Mononuclear cell (primary cell): ENCODE results near the gene PSMD2. TPM values are rescaled to one million over a fixed set of nuclear protein-coding genes. Genes with fewer than 3 reads are reported as not detected.
"Not testable (repeated sequence)": the region's sequence is repeated elsewhere in the genome, so short reads cannot be mapped to it uniquely, and the experiment has no call there.

Experiments used
- H3K27me3 ChIP-seq: 2 replicates; pipeline ENCODE4 v1.6.0; 2011; ENCODE audit warnings: low read length, control low read depth; ENCODE audit not compliant: insufficient read depth
- H3K4me1 ChIP-seq: 2 replicates; pipeline ENCODE4 v1.5.1; 2011; ENCODE audit warnings: mild to moderate bottlenecking, low read length, control low read depth; ENCODE audit not compliant: insufficient read depth
- H3K4me3 ChIP-seq: 2 replicates; pipeline ENCODE4 v1.5.1; 2011; ENCODE audit warnings: mild to moderate bottlenecking, low read length, moderate library complexity
- H3K9me3 ChIP-seq: 2 replicates; pipeline ENCODE4 v1.5.1; 2011; ENCODE audit warnings: low read depth, mild to moderate bottlenecking, control low read depth, low read length
- total RNA-seq: library from RNA; depleted of rRNA; stranded (reverse); fragments of >200 nt; gene quantifications from one replicate; pipeline ENCODE4 v1.2.3, GENCODE V29; 2012

Gene PSMD2
- total RNA-seq, 1 donor = 119 TPM

GRCh38 chr3:184336547-184337398, 37.7 kb downstream of the PSMD2 start:
- Histone ChIP-seq H3K9me3 (no peaks in the 10 kb centered on the region), H3K4me3 (peak overlapping the region; percentile 54), H3K4me1 (peaks cover 19% of the 10 kb centered on the region), H3K27me3 (no peaks in the 10 kb centered on the region)

GRCh38 chr3:184337399-184337714, 38.3 kb downstream of the PSMD2 start, which contains the start of gene FAM131A:
FAM131A (plus strand) TSS chr3:184337600; CDS start chr3:184337631, 31 bp downstream.
- H3K4me1 ChIP-seq = peaks cover 19% of the 10 kb centered on the region
- no peaks in the 10 kb centered on the region for H3K9me3 ChIP-seq
- no peaks in the 10 kb centered on the region for H3K27me3 ChIP-seq
- H3K4me3 ChIP-seq = peak within 1 kb of the TSS; percentile 54

- Histone ChIP-seq H3K27me3 (no peaks in the 10 kb centered on the region), H3K9me3 (no peaks in the 10 kb centered on the region), H3K4me1 (peaks cover 19% of the 10 kb centered on the region), H3K4me3 (no peak overlapping the region)
These were observed 38.9 kb downstream of the PSMD2 start for GRCh38 chr3:184337981-184338380.

DNA sequence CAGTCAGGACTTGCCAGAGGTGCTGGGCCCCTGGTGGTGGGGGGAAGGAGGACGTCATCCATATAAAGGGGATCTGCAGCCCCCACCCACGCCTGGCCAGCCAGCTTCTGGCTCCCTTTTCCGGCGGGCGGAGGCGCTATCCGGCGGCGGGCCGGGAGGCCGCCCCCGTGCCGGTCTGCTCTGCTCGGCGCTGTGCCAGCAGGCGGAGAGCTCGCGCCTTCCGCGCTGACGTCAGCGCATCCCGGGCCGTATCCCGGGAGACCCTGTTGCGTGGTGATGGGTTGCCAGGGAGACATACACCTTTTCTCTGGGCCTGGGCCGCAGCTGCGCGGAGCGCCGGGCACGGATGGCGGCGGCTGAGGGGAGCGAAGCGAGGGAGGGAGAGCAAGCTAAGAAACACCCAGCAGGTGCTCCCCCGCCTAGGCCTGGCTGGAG, 39.5 kb downstream of the PSMD2 start:
- no peaks in the 10 kb centered on the region for H3K9me3 ChIP-seq

GRCh38 chr3:184339001-184339400, 40.0 kb downstream of the PSMD2 start:
- Histone ChIP-seq H3K4me3 (no peak overlapping the region), H3K27me3 (no peaks in the 10 kb centered on the region), H3K9me3 (no peaks in the 10 kb centered on the region), H3K4me1 (peaks cover 19% of the 10 kb centered on the region)

More for the DNA sequence above, 39.5 kb downstream of the PSMD2 start:
- H3K27me3 ChIP-seq = no peaks in the 10 kb centered on the region
- no peak overlapping the region for H3K4me3 ChIP-seq
- H3K4me1 ChIP-seq = peaks cover 19% of the 10 kb centered on the region

DNA sequence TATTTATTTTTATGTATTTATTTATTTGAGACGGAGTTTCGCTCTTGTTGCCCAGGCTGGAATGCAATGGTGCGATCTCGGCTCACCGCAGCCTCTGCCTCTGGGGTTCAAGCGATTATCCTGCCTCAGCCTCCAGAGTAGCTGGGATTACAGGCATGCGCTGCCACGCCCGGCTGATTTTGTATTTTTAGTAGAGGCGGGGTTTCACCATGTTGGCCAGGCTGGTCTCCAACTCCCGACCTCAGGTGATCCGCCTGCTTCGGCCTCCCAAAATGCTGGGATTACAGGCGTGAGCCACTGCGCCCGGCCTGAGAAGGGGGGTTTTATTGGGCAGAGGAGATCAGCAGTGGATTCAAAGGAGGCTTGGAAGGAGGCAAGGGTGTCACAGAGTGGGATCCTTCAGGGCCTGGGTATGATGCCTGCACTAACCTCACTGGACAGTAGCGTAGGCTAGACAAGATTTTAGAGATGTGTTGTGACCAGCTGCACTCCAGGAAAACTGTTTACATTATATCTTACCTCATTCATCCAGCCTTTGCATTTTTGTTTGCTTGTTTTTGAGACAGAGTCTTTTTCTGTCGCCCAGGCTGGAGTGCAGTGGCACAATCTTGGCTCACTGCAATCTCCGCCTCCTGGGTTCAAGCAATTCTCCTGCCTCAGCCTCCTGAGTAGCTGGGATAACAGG, 40.6 kb downstream of the PSMD2 start:
- H3K4me3 ChIP-seq, H3K27me3 ChIP-seq, H3K9me3 ChIP-seq: not testable (repeated sequence)
- H3K4me1 ChIP-seq = peaks cover 19% of the 10 kb centered on the region

- Histone ChIP-seq H3K9me3 (no peaks in the 10 kb centered on the region), H3K27me3 (no peaks in the 10 kb centered on the region), H3K4me1 (peaks cover 6% of the 10 kb centered on the region), H3K4me3 (no peak overlapping the region)
These were observed 42.9 kb downstream of the PSMD2 start for GRCh38 chr3:184341925-184342324.

DNA sequence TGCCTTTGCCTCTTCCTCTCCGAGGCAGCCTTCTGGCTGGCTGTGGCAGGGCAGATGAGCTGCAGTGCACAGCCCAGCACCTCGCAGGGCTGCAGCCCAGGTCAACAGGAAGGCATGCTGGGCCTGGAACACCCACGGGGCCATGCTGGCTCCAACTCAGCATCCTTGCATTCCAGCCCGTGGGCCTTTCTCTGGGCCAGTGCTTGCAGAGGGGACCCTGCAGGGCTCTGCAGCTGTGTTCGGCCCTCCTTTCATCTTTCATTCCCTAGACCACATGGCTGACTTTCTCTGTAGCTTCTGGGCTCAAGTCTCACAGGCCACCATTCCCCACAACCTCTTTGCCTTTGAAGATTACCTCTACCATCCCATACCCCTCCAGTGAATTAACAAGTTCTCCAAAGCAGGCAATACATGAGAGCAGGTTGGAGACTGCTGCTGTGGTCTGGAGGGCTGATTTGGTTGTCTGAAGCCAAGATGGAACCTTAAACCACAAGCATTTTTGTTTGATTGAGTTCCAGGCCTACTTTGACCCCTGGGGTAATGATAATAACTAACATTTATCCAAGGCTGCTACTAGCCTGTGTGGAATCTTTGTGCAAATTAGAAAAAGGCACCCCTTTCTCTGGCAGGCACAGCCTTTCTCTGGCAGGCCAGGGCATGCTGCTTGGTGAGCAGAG, 44.3 kb downstream of the PSMD2 start:
- Histone ChIP-seq H3K4me1 (no peaks in the 10 kb centered on the region), H3K27me3 (no peaks in the 10 kb centered on the region)

DNA sequence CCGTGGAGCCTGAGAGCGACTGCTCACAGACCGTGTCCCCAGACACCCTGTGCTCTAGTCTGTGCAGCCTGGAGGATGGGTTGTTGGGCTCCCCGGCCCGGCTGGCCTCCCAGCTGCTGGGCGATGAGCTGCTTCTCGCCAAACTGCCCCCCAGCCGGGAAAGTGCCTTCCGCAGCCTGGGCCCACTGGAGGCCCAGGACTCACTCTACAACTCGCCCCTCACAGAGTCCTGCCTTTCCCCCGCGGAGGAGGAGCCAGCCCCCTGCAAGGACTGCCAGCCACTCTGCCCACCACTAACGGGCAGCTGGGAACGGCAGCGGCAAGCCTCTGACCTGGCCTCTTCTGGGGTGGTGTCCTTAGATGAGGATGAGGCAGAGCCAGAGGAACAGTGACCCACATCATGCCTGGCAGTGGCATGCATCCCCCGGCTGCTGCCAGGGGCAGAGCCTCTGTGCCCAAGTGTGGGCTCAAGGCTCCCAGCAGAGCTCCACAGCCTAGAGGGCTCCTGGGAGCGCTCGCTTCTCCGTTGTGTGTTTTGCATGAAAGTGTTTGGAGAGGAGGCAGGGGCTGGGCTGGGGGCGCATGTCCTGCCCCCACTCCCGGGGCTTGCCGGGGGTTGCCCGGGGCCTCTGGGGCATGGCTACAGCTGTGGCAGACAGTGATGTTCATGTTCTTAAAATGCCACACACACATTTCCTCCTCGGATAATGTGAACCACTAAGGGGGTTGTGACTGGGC, 45.7 kb downstream of the PSMD2 start:
- no peaks in the 10 kb centered on the region for H3K9me3 ChIP-seq
- H3K27me3 ChIP-seq = no peaks in the 10 kb centered on the region
- H3K4me1 ChIP-seq = no peaks in the 10 kb centered on the region
- H3K4me3 ChIP-seq = no peak overlapping the region

More for the DNA sequence above, 44.3 kb downstream of the PSMD2 start:
- Histone ChIP-seq H3K9me3 (no peaks in the 10 kb centered on the region), H3K4me3 (no peak overlapping the region)

DNA sequence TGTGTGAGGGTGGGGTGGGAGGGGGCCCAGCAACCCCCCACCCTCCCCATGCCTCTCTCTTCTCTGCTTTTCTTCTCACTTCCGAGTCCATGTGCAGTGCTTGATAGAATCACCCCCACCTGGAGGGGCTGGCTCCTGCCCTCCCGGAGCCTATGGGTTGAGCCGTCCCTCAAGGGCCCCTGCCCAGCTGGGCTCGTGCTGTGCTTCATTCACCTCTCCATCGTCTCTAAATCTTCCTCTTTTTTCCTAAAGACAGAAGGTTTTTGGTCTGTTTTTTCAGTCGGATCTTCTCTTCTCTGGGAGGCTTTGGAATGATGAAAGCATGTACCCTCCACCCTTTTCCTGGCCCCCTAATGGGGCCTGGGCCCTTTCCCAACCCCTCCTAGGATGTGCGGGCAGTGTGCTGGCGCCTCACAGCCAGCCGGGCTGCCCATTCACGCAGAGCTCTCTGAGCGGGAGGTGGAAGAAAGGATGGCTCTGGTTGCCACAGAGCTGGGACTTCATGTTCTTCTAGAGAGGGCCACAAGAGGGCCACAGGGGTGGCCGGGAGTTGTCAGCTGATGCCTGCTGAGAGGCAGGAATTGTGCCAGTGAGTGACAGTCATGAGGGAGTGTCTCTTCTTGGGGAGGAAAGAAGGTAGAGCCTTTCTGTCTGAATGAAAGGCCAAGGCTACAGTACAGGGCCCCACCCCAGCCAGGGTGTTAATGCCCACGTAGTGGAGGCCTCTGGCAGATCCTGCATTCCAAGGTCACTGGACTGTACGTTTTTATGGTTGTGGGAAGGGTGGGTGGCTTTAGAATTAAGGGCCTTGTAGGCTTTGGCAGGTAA, 46.5 kb downstream of the PSMD2 start:
- Histone ChIP-seq H3K27me3 (no peaks in the 10 kb centered on the region), H3K9me3 (no peaks in the 10 kb centered on the region), H3K4me3 (no peak overlapping the region), H3K4me1 (no peaks in the 10 kb centered on the region)

- H3K4me3 ChIP-seq = no peak overlapping the region
- H3K4me1 ChIP-seq = no peaks in the 10 kb centered on the region
- no peaks in the 10 kb centered on the region for H3K27me3 ChIP-seq
- H3K9me3 ChIP-seq = no peaks in the 10 kb centered on the region
These were observed 47.6 kb downstream of the PSMD2 start for GRCh38 chr3:184346480-184347190.

- H3K27me3 ChIP-seq = no peaks in the 10 kb centered on the region
- no peaks in the 10 kb centered on the region for H3K4me1 ChIP-seq
- no peaks in the 10 kb centered on the region for H3K9me3 ChIP-seq
- no peak overlapping the region for H3K4me3 ChIP-seq
These were observed 48.4 kb downstream of the PSMD2 start for GRCh38 chr3:184347321-184348056.

GRCh38 chr3:184348057-184348382, 49.0 kb downstream of the PSMD2 start:
- Histone ChIP-seq H3K27me3 (no peaks in the 10 kb centered on the region), H3K4me1 (no peaks in the 10 kb centered on the region), H3K9me3 (no peaks in the 10 kb centered on the region), H3K4me3 (no peak overlapping the region)
